ENCODE results near the gene RPL15. TPM values are rescaled to one million over a fixed set of nuclear protein-coding genes. Genes with fewer than 3 reads are reported as not detected.
"Not testable (repeated sequence)": the region's sequence is repeated elsewhere in the genome, so short reads cannot be mapped to it uniquely, and the experiment has no call there.

The RPL15 gene
- total and polyA plus RNA-seq, 10 of the 15 experiments (the other 5 are each of a cell fraction or from before 2014, with no cell fraction given) = 2,885 to 10,761 (median 4,017) TPM

DNA sequence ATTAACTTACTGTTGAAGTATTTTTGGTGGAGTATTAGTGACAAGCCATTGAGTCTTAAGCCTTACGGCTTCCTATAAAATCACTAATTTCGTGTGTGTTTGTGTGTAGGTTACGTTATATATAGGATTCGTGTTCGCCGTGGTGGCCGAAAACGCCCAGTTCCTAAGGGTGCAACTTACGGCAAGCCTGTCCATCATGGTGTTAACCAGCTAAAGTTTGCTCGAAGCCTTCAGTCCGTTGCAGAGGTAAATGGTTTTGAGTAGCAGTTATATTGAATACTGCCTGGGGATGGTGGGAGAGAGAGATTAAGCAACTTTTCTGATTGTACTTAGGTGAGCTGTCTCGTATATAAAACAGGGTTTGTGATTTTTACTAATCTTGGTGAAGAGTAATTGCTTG is 1.4 kb downstream of the RPL15 start:
- BruUV-seq (replicated peaks); H3K27me3 ChIP-seq (replicated peaks in 1 of 2; ENCODE audit: control insufficient read depth in 2 of 2, insufficient read depth in 2 of 2, low read length in 1 of 2); FAIRE-seq; DNase-seq (ENCODE audit: low read depth, low spot score); in situ Hi-C loops (cut with MboI); H2AFZ ChIP-seq (ENCODE audit: control insufficient read depth, low read depth, low read length); intact Hi-C loops (cut with micrococcal nuclease; ENCODE audit: unreplicated experiment); H3K4me1 ChIP-seq (ENCODE audit: control insufficient read depth, insufficient read depth, low read length); ATAC-seq; H4K20me1 ChIP-seq (ENCODE audit: control insufficient read depth, insufficient read depth); H3K9me3 ChIP-seq (replicated peaks; ENCODE audit: control insufficient read depth, insufficient read depth, low read length): not testable (repeated sequence)
- CTCF ChIA-PET = interaction anchor here (0.9 to 3.0 kb wide), 9 partner anchors 8 to 84 kb away, joined by 3 to 19 read pairs (median 5); no protein-coding TSS in a partner anchor
- TF ChIP-seq, protein P1, sequence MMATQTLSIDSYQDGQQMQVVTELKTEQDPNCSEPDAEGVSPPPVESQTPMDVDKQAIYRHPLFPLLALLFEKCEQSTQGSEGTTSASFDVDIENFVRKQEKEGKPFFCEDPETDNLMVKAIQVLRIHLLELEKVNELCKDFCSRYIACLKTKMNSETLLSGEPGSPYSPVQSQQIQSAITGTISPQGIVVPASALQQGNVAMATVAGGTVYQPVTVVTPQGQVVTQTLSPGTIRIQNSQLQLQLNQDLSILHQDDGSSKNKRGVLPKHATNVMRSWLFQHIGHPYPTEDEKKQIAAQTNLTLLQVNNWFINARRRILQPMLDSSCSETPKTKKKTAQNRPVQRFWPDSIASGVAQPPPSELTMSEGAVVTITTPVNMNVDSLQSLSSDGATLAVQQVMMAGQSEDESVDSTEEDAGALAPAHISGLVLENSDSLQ (IDR thresholded peaks at IDR 0.05) = peak; percentile 73
- Histone ChIP-seq H3K36me3 (ENCODE audit: control insufficient read depth in 2 of 2, insufficient read depth in 2 of 2, low read length in 1 of 2) (peaks cover 0 to 28% of the 10 kb centered on the region in 2 experiments; a peak in 2 of 4 replicates), H3K9ac (ENCODE audit: control insufficient read depth, insufficient read depth, low read length) (peak overlapping the region; percentile 98), H3K79me2 (ENCODE audit: control insufficient read depth, insufficient read depth, low read length) (peaks cover 57% of the 10 kb centered on the region), H3K4me3 (peak overlapping the region; percentile 100), H3K4me2 (ENCODE audit: control insufficient read depth, insufficient read depth) (peak overlapping the region; percentile 90), H3K27ac (ENCODE audit: control insufficient read depth, insufficient read depth) (peak overlapping the region; percentile 95)
- SMC1A ChIA-PET (ENCODE audit: uncharacterized antibody, unreplicated experiment) = interaction anchor here (0.9 to 4.1 kb wide), 15 partner anchors 20 to 256 kb away, joined by 3 to 18 read pairs (median 6); no protein-coding TSS in a partner anchor
- WGBS (ENCODE audit: insufficient coverage, insufficient replicate concordance, low lambda C conversion rate, missing lambda C conversion rate) = 1% methylated on average over 12 of the region's 12 CpGs
- RAD21 ChIA-PET (ENCODE audit: unreplicated experiment) = interaction anchor here (0.7 to 3.1 kb wide), 7 partner anchors 26 to 269 kb away, joined by 3 to 18 read pairs (median 3); no protein-coding TSS in a partner anchor
- POLR2A ChIA-PET = interaction anchor here (1.1 to 2.6 kb wide), 6 partner anchors 26 to 111 kb away, joined by 3 to 11 read pairs (median 7); no protein-coding TSS in a partner anchor

DNA sequence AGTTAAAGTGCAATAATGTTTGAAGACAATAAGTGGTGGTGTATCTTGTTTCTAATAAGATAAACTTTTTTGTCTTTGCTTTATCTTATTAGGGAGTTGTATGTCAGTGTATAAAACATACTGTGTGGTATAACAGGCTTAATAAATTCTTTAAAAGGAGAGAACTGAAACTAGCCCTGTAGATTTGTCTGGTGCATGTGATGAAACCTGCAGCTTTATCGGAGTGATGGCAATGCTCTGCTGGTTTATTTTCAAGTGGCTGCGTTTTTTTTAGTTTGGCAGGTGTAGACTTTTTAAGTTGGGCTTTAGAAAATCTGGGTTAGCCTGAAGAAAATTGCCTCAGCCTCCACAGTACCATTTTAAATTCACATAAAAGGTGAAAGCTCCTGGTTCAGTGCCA is 2.7 kb downstream of the RPL15 start:
- ChIA-PET SMC1A (ENCODE audit: uncharacterized antibody, unreplicated experiment) (interaction anchor here (0.9 to 3.4 kb wide), 6 partner anchors 25 to 109 kb away, joined by 3 to 18 read pairs (median 8); no protein-coding TSS in a partner anchor), POLR2A (interaction anchor here (0.6 to 0.9 kb wide), 2 partner anchors 8 to 27 kb away, joined by 3 to 4 read pairs; no protein-coding TSS in a partner anchor), RAD21 (ENCODE audit: unreplicated experiment) (interaction anchor here (0.8 to 2.6 kb wide), 5 partner anchors 27 to 111 kb away, joined by 3 to 10 read pairs (median 3); no protein-coding TSS in a partner anchor), CTCF (interaction anchor here (0.9 to 3.0 kb wide), 6 partner anchors 10 to 86 kb away, joined by 3 to 19 read pairs (median 6); no protein-coding TSS in a partner anchor)
- Histone ChIP-seq H4K20me1 (ENCODE audit: control insufficient read depth, insufficient read depth) (peaks cover 5% of the 10 kb centered on the region; the same call in 1 of the 2 replicates), H3K36me3 (ENCODE audit: control insufficient read depth in 2 of 2, insufficient read depth in 2 of 2, low read length in 1 of 2) (peaks cover 0 to 28% of the 10 kb centered on the region in 2 experiments; a peak in 2 of 4 replicates), H3K27me3 (replicated peaks in 1 of 2; ENCODE audit: control insufficient read depth in 2 of 2, insufficient read depth in 2 of 2, low read length in 1 of 2) (no peaks in the 10 kb centered on the region), H3K79me2 (ENCODE audit: control insufficient read depth, insufficient read depth, low read length) (peaks cover 48% of the 10 kb centered on the region), H3K4me3 (peak overlapping the region; percentile 100; the same call in 1 of the 2 replicates), H3K27ac (ENCODE audit: control insufficient read depth, insufficient read depth) (no peak overlapping the region), H3K4me1 (ENCODE audit: control insufficient read depth, insufficient read depth, low read length) (peaks cover 3% of the 10 kb centered on the region), H2AFZ (ENCODE audit: control insufficient read depth, low read depth, low read length) (no peak overlapping the region), H3K9me3 (replicated peaks; ENCODE audit: control insufficient read depth, insufficient read depth, low read length) (no peaks in the 10 kb centered on the region), H3K9ac (ENCODE audit: control insufficient read depth, insufficient read depth, low read length) (no peak overlapping the region), H3K4me2 (ENCODE audit: control insufficient read depth, insufficient read depth) (peak overlapping the region; percentile 12; the same call in 1 of the 2 replicates)
- FAIRE-seq (no peak), ATAC-seq (no peak), DNase-seq (ENCODE audit: low read depth, low spot score) (no peak)
- WGBS (ENCODE audit: insufficient coverage, insufficient replicate concordance, low lambda C conversion rate, missing lambda C conversion rate) = 52% methylated on average over 2 of the region's 2 CpGs
- TF ChIP-seq, protein P2, sequence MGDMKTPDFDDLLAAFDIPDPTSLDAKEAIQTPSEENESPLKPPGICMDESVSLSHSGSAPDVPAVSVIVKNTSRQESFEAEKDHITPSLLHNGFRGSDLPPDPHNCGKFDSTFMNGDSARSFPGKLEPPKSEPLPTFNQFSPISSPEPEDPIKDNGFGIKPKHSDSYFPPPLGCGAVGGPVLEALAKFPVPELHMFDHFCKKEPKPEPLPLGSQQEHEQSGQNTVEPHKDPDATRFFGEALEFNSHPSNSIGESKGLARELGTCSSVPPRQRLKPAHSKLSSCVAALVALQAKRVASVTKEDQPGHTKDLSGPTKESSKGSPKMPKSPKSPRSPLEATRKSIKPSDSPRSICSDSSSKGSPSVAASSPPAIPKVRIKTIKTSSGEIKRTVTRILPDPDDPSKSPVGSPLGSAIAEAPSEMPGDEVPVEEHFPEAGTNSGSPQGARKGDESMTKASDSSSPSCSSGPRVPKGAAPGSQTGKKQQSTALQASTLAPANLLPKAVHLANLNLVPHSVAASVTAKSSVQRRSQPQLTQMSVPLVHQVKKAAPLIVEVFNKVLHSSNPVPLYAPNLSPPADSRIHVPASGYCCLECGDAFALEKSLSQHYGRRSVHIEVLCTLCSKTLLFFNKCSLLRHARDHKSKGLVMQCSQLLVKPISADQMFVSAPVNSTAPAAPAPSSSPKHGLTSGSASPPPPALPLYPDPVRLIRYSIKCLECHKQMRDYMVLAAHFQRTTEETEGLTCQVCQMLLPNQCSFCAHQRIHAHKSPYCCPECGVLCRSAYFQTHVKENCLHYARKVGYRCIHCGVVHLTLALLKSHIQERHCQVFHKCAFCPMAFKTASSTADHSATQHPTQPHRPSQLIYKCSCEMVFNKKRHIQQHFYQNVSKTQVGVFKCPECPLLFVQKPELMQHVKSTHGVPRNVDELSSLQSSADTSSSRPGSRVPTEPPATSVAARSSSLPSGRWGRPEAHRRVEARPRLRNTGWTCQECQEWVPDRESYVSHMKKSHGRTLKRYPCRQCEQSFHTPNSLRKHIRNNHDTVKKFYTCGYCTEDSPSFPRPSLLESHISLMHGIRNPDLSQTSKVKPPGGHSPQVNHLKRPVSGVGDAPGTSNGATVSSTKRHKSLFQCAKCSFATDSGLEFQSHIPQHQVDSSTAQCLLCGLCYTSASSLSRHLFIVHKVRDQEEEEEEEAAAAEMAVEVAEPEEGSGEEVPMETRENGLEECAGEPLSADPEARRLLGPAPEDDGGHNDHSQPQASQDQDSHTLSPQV (IDR thresholded peaks at IDR 0.05) = no peak
- TF ChIP-seq SPI1 (IDR thresholded peaks at IDR 0.05; ENCODE audit: borderline replicate concordance, insufficient read depth, low read depth, low read length) = peak; percentile 36; the same call in 1 of the 2 replicates
- BruUV-seq (replicated peaks) = no TSS peak
- in situ Hi-C loops (cut with MboI) = no loop called here
- intact Hi-C loops (cut with micrococcal nuclease; ENCODE audit: unreplicated experiment) = no loop called here
